HUDEP-2 (cell line): Measurements from ENCODE around the gene FKBP15.
A peak's percentile ranks its signal among the peaks of the same experiment; 100 is the strongest.
"Not testable (repeated sequence)": the region's sequence is repeated elsewhere in the genome, so short reads cannot be mapped to it uniquely, and the experiment has no call there.

Source experiments
- DNase-seq, 76 experiments: peaks; one replicate each; lab custom pipeline; 2025; ENCODE audit not compliant: unreplicated experiment in 76 of 76; lab: John Stamatoyannopoulos, UW

Gene FKBP15

GRCh38 chr9:113221003-113221799 lies at the start of gene FKBP15, which contains the start of gene SLC31A1:
Gene FKBP15, minus strand, starts transcription at chr9:113221277. Its CDS starts 34 bp downstream, at chr9:113221243.
Gene SLC31A1, plus strand, starts transcription at chr9:113221544. Its CDS starts 34,605 bp downstream, at chr9:113256149.
- DNase-seq = peak in 75 of 76 experiments; percentile 60 to 98 (median 95)

DNA sequence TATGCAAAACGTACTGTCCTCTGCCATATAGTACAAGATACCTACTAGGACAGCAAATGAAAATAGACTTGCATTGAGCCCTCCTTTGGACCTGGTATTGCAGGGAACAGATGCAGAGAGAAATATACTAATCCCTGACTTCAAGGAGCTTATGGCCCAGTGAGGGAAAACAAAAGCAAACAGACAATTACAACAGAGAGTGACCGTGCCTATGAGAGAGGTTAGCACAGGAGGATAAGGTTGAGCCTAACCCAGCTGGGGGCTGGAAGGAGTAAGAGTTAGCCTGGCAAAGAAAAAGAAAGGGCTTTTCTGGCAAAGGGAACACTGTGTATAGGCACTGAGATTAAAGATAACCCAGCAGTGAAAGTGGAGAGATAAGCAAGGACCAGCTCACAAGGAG lies 48.8 kb upstream of the FKBP15 start:
- peak in 9 of 76 experiments; percentile 7 to 37 (median 15) for DNase-seq

GRCh38 chr9:113269355-113269754 lies 48.3 kb upstream of the FKBP15 start:
- DNase-seq = no peak

DNA sequence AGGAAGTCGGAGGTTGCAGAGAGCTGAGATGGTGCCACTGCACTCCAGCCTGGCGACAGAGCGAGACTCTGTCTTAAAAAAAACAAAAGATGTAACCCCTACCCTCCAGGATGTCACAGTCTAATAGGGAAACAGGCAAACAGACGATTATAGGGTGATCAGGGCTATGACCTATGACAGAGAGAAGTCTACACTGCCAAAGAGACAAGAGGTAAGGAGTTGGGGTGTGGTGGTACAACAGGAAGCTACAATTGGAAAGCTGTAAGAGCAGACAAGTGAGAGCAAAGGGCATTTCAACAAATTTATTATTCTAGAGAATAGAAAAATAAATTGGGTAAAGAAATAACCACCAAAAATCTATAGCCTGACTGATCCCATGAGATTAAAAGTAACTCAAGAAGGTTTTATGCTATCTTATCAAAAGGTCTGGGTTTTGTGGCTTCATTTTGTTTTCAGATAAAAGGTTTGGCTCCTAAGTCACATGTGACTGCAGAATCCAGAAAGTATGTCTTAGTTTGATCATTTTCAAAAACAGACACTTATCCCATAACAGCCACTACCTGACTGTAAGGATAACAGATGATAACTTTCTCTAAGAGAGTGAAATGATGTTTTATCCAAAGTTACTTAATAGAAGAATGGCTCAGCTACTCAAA lies 47.0 kb upstream of the FKBP15 start:
- peak in 27 of 76 experiments; percentile 9 to 78 (median 45) for DNase-seq

- no peak for DNase-seq
Observed at GRCh38 chr9:113266174-113266573, 45.1 kb upstream of the FKBP15 start.

GRCh38 chr9:113261917-113262671 lies 41.0 kb upstream of the FKBP15 start:
- no peak for DNase-seq

GRCh38 chr9:113258282-113258681 lies 37.2 kb upstream of the FKBP15 start:
- no peak for DNase-seq

DNA sequence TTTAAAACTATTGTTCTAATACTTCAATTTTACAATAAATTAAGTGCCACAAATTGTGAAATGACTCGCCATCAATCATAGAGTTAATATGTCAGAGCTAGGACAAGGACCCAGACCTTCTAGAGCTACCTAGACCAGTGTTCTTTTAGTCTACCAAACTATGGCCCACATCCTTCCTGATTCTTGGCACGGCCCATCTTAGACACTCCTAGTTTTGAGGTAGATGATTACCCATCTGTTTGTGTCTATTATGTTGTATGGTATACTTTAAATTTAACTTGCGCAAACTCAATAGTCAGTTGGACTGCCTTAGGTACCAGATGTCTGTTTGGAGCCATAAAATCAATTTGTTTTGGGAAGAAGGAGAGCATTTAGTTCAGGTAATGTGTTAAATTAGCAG lies 36.8 kb upstream of the FKBP15 start:
- no peak for DNase-seq

DNA sequence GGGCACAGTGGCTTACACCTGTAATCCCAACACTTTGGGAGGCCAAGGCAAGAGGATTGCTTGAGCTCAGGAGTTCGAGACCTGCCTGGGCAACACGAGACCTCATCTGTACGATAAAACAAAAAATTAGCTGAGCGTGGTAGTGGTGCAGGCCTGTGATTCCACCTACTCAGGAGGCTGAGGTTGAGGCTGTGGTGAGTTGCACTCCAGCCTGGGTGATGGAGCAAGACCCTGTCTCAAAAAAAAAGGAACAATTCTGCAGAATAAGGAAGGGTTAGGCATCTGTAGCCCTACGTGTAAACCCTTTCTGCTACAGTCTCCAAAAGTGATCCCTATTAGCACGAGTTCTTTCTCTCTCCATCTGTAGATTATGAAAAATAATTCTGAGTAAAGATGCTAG lies 34.4 kb upstream of the FKBP15 start:
- DNase-seq = no peak

GRCh38 chr9:113254991-113255390 lies 33.9 kb upstream of the FKBP15 start:
- no peak for DNase-seq

DNA sequence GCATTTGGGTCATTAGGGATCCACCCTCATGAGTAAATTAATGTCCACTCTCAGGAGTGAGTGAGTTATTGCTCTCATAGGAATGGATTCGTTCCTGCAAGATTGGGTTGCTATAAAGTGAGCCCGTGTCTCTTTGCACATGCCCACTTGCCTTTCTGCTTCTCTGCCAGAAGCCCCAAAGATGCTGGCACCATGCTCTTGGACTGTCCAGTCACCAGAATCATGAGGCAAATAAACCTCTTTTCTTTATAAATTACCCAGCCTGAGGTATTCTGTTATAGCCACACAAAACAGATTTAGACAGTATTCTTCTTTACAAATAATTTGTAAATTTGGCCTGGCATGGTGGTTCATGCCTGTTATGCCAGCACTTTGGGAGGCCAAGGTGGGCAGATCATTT lies 29.7 kb upstream of the FKBP15 start:
- DNase-seq = no peak

GRCh38 chr9:113249661-113250060 lies 28.6 kb upstream of the FKBP15 start:
- not testable (repeated sequence) for DNase-seq

DNA sequence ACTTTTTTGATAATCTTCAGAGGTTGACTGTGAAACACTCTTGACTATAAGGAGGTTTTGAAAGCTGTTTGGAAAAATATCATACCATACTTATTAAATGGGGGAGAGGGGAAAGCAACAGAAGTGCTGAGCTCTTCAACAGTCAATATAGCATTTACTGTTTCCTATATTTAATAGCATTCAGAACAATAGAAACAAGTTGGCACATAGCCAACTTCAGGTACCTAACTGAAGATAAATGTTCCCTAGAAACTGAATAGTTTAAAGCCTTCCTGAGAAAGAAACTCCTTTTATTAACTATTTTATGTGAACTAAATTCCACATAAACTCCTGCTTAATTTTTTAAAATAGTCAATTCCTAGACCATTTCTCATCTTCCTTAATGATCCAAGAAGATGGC lies 26.6 kb upstream of the FKBP15 start:
- DNase-seq = no peak

DNA sequence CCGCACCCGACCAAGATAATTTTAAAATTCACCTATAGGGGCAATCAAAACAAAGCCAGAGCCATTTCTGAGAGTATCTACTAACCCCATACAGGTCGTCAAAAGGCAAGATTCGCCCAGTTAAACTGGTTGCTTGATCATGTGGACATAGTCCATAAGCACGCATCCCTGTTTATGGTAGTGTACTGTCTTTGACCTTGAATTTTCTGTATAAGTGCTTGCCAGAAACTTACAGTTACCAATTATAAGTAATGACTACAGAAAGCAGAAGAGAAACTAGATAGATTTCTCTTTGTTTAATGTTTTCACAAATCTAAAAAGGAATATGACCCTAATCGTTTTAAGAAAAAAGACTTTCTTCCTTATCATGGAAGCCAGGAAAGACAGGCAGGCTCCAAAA lies 25.9 kb upstream of the FKBP15 start:
- no peak for DNase-seq

DNA sequence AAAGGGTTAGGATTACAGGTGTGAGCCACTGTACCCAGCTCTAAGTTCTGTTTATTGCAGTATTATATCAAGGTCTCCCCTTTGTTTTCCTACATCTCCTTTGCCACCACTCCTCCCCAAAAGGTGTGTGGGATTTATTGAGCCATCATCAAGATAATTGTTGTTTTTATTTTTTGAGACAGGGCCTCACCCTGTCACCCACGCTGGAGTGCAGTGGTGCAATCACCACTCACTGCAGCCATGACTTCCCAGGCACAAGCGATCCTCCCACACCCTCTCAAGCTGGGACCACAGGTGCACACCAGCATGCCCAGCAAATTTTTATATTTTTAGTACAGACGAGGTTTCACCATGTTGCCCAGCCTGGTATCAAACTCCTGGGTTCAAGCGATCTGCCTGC lies 24.8 kb upstream of the FKBP15 start:
- no peak for DNase-seq

DNA sequence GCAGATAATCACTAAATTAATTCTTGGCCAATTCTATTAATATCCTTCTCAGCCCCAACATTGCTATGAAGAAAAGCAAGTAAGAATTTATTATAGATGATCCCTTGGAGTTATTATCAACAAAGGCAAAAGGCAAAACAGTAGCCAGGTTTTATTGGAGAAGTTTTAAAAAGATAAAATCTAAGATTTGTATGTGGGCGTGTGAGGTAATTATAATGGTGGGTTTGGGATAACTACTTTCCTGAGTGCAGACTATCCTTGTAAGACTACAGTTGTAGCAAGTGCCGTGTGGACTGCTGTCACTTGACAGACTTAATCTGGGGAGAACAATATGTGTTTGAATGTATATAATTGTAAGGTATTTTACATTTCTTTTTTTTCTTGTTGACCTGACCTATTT lies 23.5 kb upstream of the FKBP15 start:
- no peak for DNase-seq

GRCh38 chr9:113241161-113241560 lies 20.1 kb upstream of the FKBP15 start:
- DNase-seq = no peak

DNA sequence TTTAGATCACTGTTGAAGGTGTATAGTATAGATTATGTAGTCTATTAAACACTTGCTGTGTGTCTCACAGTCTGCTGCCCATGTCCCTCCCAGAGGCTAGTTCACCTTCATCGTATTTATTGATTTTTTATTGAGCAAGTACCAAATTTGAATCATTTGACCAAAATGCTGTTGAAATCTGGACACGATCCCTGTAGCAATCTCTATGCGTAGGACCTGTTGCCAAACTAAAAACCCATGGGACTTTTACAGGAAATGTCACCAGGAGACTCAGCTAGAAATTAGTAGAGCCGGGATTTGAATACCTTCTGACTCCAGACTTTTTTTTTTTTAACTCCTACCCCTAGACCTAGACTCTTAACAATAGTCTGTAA lies 17.8 kb upstream of the FKBP15 start:
- no peak for DNase-seq

- DNase-seq = no peak
Observed at GRCh38 chr9:113238202-113238858, 17.3 kb upstream of the FKBP15 start.

- no peak for DNase-seq
Observed at GRCh38 chr9:113237026-113237425, 15.9 kb upstream of the FKBP15 start.
